ENCODE data around the gene SUFU.

Gene SUFU

GRCh38 chr10:102507521-102507920 lies 3.7 kb downstream of the SUFU start:
- no peak for TF ChIP-seq CTCF (IDR thresholded peaks at IDR 0.05; ENCODE audit: extremely low read depth, missing control alignments)
- DNase-seq (ENCODE audit: low spot score), result no peak

GRCh38 chr10:102508506-102508905 lies 4.7 kb downstream of the SUFU start:
- no peak for DNase-seq (ENCODE audit: low spot score)
- no peak for TF ChIP-seq CTCF (IDR thresholded peaks at IDR 0.05; ENCODE audit: extremely low read depth, missing control alignments)

GRCh38 chr10:102509387-102509786 lies 5.6 kb downstream of the SUFU start:
- DNase-seq (ENCODE audit: low spot score), result no peak
- no peak for TF ChIP-seq CTCF (IDR thresholded peaks at IDR 0.05; ENCODE audit: extremely low read depth, missing control alignments)

DNA sequence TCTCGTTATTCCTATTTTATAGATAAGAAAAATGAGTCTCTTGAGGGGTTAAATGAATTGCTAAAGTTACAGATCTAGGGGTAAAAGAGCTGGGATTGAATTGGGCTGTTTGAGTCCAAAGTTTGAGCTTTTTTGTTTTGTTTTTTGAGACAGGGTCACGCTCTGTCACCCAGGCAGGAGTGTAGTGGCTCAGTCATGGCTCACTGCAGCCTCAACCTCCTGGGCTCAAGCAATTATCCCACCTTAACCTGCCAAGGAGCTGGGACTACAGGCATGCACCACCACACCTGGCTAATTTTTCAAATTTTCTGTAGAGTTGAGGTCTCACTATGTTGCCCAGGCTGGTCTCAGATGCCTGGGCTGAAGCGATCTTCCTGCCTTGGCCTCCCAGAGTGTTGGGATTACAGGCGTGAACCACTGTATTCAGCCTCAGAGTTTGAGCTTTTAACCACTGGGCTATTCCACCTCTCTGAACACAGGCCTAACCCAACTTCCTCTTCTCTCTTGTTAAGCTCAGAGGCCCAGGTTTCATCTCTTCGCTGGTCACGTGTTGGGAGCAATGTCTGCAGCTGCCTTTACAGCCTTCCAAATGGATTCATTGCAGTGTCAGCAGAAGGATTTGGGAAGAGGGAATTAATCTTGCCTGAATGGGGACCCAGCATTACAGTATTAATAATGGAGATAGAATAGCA lies 8.0 kb downstream of the SUFU start:
- peak; percentile 61 for DNase-seq (ENCODE audit: low spot score)
- TF ChIP-seq CTCF (IDR thresholded peaks at IDR 0.05; ENCODE audit: extremely low read depth, missing control alignments), result no peak

- DNase-seq (ENCODE audit: low spot score), result no peak
- no peak for TF ChIP-seq CTCF (IDR thresholded peaks at IDR 0.05; ENCODE audit: extremely low read depth, missing control alignments)
These were observed 10.9 kb downstream of the SUFU start for GRCh38 chr10:102514487-102515311.

DNA sequence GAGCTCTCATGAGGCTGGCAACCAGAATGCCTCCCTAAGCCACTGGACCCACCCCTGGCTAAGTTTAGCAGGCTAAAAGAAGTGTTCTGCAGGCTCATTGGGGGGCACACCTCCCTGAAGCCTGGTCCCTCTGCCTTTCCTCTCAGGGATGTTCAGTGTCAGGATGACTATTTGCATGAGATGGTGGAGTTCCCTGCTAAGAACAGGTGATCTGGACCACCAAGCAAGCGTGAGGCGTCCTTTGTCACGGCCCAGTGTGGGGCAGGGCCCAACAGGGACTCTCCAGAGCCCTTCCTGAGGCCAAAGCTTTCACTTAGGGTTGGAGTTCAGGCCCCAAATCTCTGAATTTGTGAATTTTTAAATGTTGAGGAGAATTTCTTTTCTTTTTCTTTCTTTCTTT lies 12.0 kb downstream of the SUFU start:
- TF ChIP-seq CTCF (IDR thresholded peaks at IDR 0.05; ENCODE audit: extremely low read depth, missing control alignments), result no peak
- DNase-seq (ENCODE audit: low spot score), result no peak

- TF ChIP-seq CTCF (IDR thresholded peaks at IDR 0.05; ENCODE audit: extremely low read depth, missing control alignments), result no peak
- no peak for DNase-seq (ENCODE audit: low spot score)
These were observed 13.8 kb downstream of the SUFU start for GRCh38 chr10:102517553-102517952.
